Common myeloid progenitor, CD34-positive (primary cell): ENCODE data around the gene SFTPB.
A peak's percentile ranks its signal among the peaks of the same experiment; 100 is the strongest.
"Not testable (repeated sequence)": the region's sequence is repeated elsewhere in the genome, so short reads cannot be mapped to it uniquely, and the experiment has no call there.

Experiments
- CTCF ChIA-PET: fragments of 350-600 bp; sonication (Branson Sonifier 250); formaldehyde crosslinking; loops from one replicate; lab custom pipeline; 2021; ENCODE audit warnings: antibody characterized with exemption; lab: Charles Lee
- POLR2A ChIA-PET: fragments of 350-600 bp; sonication (Branson Sonifier 250); formaldehyde crosslinking; loops from one replicate; lab custom pipeline; 2021; ENCODE audit warnings: antibody characterized with exemption; lab: Charles Lee
- DNase-seq, 3 donors: peaks; one replicate each; pipeline versions ENCODE4 v3.0.0 to v3.0.0-alpha.2; 2013
- H3K27ac ChIP-seq, 2 experiments: 1 replicate in 1 of 2; 2 replicates in 1 of 2; pipeline ENCODE4 v1.7.0; 2013; ENCODE audit warnings: inconsistent platforms in 2 of 2, low read length in 2 of 2, mild to moderate bottlenecking in 2 of 2, low read depth in 1 of 2, moderate library complexity in 1 of 2; ENCODE audit not compliant: severe bottlenecking in 2 of 2, insufficient read depth in 1 of 2, poor library complexity in 1 of 2
- H3K27me3 ChIP-seq, 5 experiments: replicated peaks in 2 of 5; 1 replicate in 3 of 5; 2 replicates in 2 of 5; pipeline versions ENCODE4 v1.6.1 to v1.7.0; 2013; ENCODE audit warnings: low read length in 4 of 5, mild to moderate bottlenecking in 2 of 5, moderate library complexity in 2 of 5, inconsistent platforms in 1 of 5; ENCODE audit not compliant: insufficient read depth in 5 of 5, control insufficient read depth in 4 of 5
- H3K36me3 ChIP-seq, 4 experiments: 1 replicate in 2 of 4; 2 replicates in 2 of 4; pipeline versions ENCODE4 v1.6.1 to v1.7.0; 2013; ENCODE audit warnings: low read length in 3 of 4, control low read depth in 1 of 4, mild to moderate bottlenecking in 1 of 4; ENCODE audit not compliant: control insufficient read depth in 4 of 4, insufficient read depth in 4 of 4
- H3K4me1 ChIP-seq, 4 experiments: 1 replicate in 3 of 4; 2 replicates in 1 of 4; pipeline versions ENCODE4 v1.6.1 to v1.7.1; 2013; ENCODE audit warnings: low read length in 3 of 4, mild to moderate bottlenecking in 3 of 4, control low read depth in 1 of 4, inconsistent platforms in 1 of 4, moderate library complexity in 1 of 4; ENCODE audit not compliant: control insufficient read depth in 4 of 4, insufficient read depth in 4 of 4; ENCODE audit errors: control extremely low read depth in 1 of 4
- H3K4me3 ChIP-seq, 7 experiments: 1 replicate in 4 of 7; 2 replicates in 3 of 7; pipeline versions ENCODE4 v1.5.1 to v1.7.0; 2013; ENCODE audit warnings: mild to moderate bottlenecking in 7 of 7, low read length in 6 of 7, moderate library complexity in 6 of 7, inconsistent platforms in 2 of 7, low read depth in 2 of 7, control low read depth in 1 of 7; ENCODE audit not compliant: insufficient read depth in 4 of 7, control insufficient read depth in 1 of 7; ENCODE audit errors: extremely low read depth in 1 of 7
- H3K9me3 ChIP-seq, 5 experiments: 1 replicate in 4 of 5; 2 replicates in 1 of 5; pipeline versions ENCODE4 v1.6.1 to v1.7.1; 2013; ENCODE audit warnings: low read length in 4 of 5, mild to moderate bottlenecking in 2 of 5, inconsistent platforms in 1 of 5, low read depth in 1 of 5, moderate library complexity in 1 of 5; ENCODE audit not compliant: control insufficient read depth in 4 of 5, insufficient read depth in 2 of 5; ENCODE audit errors: control extremely low read depth in 1 of 5
- WGBS: methylation state at CpG from one replicate; pipeline ENCODE4 v1.1.5; 2013; ENCODE audit not compliant: insufficient coverage; 5-methylcytosine and 5-hydroxymethylcytosine counted together

Gene SFTPB

GRCh38 chr2:85621338-85621737 lies 46.7 kb downstream of the SFTPB start:
- no peaks in the 10 kb centered on the region for H3K27me3 ChIP-seq
- peaks cover 23 to 70% (median 44%) of the 10 kb centered on the region in 4 experiments for H3K36me3 ChIP-seq
- ChIA-PET CTCF (interaction anchor here (0.8 to 5.7 kb wide), 8 partner anchors 8 to 108 kb away, joined by 3 to 38 read pairs (median 5); no protein-coding TSS in a partner anchor), POLR2A (no interaction called here)
- H3K4me3 ChIP-seq: no peak overlapping the region
- no peaks in the 10 kb centered on the region for H3K9me3 ChIP-seq
- H3K4me1 ChIP-seq: peaks cover 6 to 11% (median 11%) of the 10 kb centered on the region in 4 experiments
- H3K27ac ChIP-seq: no peak overlapping the region
- DNase-seq: no peak
- WGBS: no CpG with 5 or more reads among the region's 1 CpG

DNA sequence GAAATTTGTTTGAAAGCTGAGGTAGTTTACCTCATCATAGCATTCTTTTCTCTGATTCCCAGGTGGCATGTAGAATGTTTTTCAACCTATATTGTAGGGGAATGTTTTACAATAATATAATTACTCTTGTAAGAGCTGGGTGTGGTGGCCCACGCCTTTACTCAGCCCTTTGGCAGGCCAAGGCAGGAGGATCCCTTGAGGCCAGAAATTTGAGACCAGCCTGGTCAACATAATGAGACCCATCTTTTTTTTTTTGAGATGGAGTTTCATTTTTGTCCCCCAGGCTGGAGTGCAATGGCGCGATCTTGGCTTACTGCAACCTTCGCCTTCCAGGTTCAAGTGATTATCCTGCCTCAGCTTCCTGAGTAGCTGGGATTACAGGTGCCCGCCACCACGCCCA lies 48.4 kb downstream of the SFTPB start:
- ChIA-PET CTCF (interaction anchor here (0.7 to 5.7 kb wide), 7 partner anchors 9 to 29 kb away, joined by 3 to 38 read pairs (median 4); no protein-coding TSS in a partner anchor), POLR2A (no interaction called here)
- Histone ChIP-seq H3K4me1 (peaks cover 6 to 16% (median 11%) of the 10 kb centered on the region in 4 experiments), H3K9me3 (no peaks in the 10 kb centered on the region), H3K36me3 (peaks cover 12 to 56% (median 30%) of the 10 kb centered on the region in 4 experiments), H3K4me3 (no peak overlapping the region), H3K27me3 (no peaks in the 10 kb centered on the region), H3K27ac (no peak overlapping the region)
- 100% methylated on average over 2 of the region's 6 CpGs for WGBS
- no peak for DNase-seq

- POLR2A ChIA-PET: interaction anchor here (1.0 kb wide), 1 partner anchor 34 kb away, joined by 4 read pairs; no protein-coding TSS in a partner anchor
Observed at GRCh38 chr2:85617723-85618122, 50.3 kb downstream of the SFTPB start.

GRCh38 chr2:85615413-85615728 lies 52.6 kb downstream of the SFTPB start:
- CTCF ChIA-PET: interaction anchor here (0.9 to 1.0 kb wide), 2 partner anchors 24 to 65 kb away, joined by 3 to 4 read pairs; no protein-coding TSS in a partner anchor
- H3K4me3 ChIP-seq: peak overlapping the region in 1 of 7 experiments; percentile 89

More at GRCh38 chr2:85617723-85618122, 50.3 kb downstream of the SFTPB start:
- H3K27me3 ChIP-seq, DNase-seq, H3K9me3 ChIP-seq, H3K27ac ChIP-seq: not testable (repeated sequence)
- Histone ChIP-seq H3K4me1 (peaks cover 6 to 16% (median 11%) of the 10 kb centered on the region in 4 experiments), H3K36me3 (peaks cover 5 to 37% (median 16%) of the 10 kb centered on the region in 4 experiments), H3K4me3 (peak overlapping the region in 2 of 7 experiments; percentile 76 to 89)
- CTCF ChIA-PET: interaction anchor here (1.3 to 1.7 kb wide), 3 partner anchors 18 to 23 kb away, joined by 4 to 7 read pairs (median 6); no protein-coding TSS in a partner anchor
- 95% methylated on average over 2 of the region's 5 CpGs for WGBS

GRCh38 chr2:85614757-85615156 lies 53.2 kb downstream of the SFTPB start:
- not testable (repeated sequence) for H3K4me3 ChIP-seq, DNase-seq, H3K27ac ChIP-seq, H3K27me3 ChIP-seq, H3K9me3 ChIP-seq
- WGBS: 100% methylated on average over 5 of the region's 7 CpGs
- POLR2A ChIA-PET: interaction anchor here (1.0 kb wide), 1 partner anchor 53 kb away, joined by 7 read pairs; the partner anchor contains the start of gene GGCX
- CTCF ChIA-PET: interaction anchor here (1.0 kb wide), 2 partner anchors 24 to 27 kb away, joined by 3 to 4 read pairs; no protein-coding TSS in a partner anchor
- Histone ChIP-seq H3K4me1 (peaks cover 9 to 30% (median 23%) of the 10 kb centered on the region in 4 experiments), H3K36me3 (peaks cover 3 to 16% (median 7%) of the 10 kb centered on the region in 4 experiments)

More at GRCh38 chr2:85615413-85615728, 52.6 kb downstream of the SFTPB start:
- Histone ChIP-seq H3K27ac (peak overlapping the region; percentile 72 to 85), H3K27me3 (no peaks in the 10 kb centered on the region), H3K9me3 (no peaks in the 10 kb centered on the region), H3K36me3 (peaks cover 5 to 20% (median 9%) of the 10 kb centered on the region in 4 experiments), H3K4me1 (peaks cover 9 to 27% (median 23%) of the 10 kb centered on the region in 4 experiments)
- 90% methylated on average over 14 of the region's 17 CpGs for WGBS
- POLR2A ChIA-PET: interaction anchor here (1.0 kb wide), 1 partner anchor 54 kb away, joined by 7 read pairs; the partner anchor contains the start of gene GGCX
- no peak for DNase-seq

DNA sequence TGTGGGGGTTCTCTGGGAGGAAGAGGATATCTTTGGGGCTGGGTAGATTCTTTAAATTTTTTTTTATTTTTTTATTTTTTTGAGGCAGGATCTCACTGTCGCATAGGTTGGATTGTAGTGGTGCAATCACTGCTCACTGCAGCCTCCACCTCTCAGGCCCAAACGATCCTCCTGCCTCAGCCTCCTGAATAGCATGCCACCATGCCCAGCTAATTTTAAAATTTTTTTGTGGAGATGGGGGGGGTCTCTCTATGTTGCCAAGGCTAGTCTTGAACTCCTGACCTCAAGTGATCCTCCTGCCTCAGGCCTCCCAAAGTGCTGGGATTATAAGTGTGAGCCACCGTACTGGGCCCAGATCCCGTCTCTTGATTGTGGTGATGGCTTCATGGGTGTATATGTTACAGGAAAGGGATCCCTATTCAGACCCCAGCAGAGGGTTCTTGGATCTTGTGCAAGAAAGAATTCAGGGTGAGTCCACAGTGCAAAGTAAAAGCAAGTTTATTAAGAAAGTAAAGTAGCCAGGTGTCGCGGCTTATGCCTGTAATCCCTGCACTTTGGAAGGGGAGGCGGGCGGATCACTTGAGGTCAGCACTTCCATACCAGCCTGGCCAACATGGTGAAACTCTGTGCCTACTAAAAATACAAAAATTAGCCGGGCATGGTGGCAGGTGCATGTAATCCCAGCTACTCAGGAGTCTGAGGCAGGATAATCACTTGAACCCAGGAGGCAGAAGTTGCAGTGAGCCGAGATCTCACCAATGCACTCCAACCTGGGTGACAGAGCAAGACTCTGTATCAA lies 54.1 kb downstream of the SFTPB start:
- no peak overlapping the region for H3K27ac ChIP-seq
- no peak for DNase-seq
- WGBS: 91% methylated on average over 9 of the region's 10 CpGs
- no peaks in the 10 kb centered on the region for H3K27me3 ChIP-seq
- ChIA-PET CTCF (interaction anchor here (0.7 to 1.0 kb wide), 2 partner anchors 8 to 26 kb away, joined by 3 read pairs; no protein-coding TSS in a partner anchor), POLR2A (interaction anchor here (0.6 kb wide), 1 partner anchor 52 kb away, joined by 8 read pairs; no protein-coding TSS in a partner anchor)
- H3K36me3 ChIP-seq: peaks cover 1 to 14% (median 9%) of the 10 kb centered on the region in 4 experiments
- peaks cover 9 to 30% (median 23%) of the 10 kb centered on the region in 4 experiments for H3K4me1 ChIP-seq
- H3K9me3 ChIP-seq: no peaks in the 10 kb centered on the region
- H3K4me3 ChIP-seq: no peak overlapping the region
